NCI-H128 (cell line): Measurements from ENCODE around the gene ACBD5.
"Not testable (repeated sequence)": the region's sequence is repeated elsewhere in the genome, so short reads cannot be mapped to it uniquely, and the experiment has no call there.

Experiments used
- DNase-seq: peaks from one replicate; lab custom pipeline; 2025; ENCODE audit not compliant: unreplicated experiment; lab: John Stamatoyannopoulos, UW

The ACBD5 gene

DNA sequence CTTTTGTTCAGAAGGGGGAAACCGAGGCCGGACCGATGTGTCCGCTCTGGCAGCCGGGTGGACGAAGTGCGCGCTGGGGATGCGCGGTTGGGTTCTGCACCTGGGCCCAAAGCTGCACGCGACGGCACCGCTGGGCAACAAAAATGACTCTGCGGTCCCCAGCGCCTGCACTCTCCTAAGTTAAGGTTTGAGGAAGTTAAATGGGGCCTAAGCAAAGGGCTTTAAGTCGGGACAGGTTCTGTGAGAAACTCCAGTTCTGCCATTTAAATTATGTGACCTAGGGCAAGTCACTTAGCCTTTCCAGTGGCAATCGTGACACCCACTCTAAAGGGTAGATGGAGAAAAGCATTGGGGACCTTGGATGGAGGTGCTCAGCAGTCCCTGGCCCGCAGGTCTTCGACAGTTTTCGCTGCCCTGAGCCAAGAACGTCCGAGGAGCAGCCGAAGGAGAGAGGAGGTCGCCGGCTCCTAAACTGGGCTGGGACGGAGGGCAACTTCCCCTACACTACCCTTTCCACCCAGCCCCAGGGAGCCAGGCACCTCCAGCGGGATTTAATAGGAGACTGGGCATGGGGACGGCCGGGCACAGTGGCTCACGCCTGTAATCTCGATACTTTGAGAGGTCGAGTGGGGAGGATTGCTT, 534 bp upstream of the ACBD5 start:
- DNase-seq = no peak

DNA sequence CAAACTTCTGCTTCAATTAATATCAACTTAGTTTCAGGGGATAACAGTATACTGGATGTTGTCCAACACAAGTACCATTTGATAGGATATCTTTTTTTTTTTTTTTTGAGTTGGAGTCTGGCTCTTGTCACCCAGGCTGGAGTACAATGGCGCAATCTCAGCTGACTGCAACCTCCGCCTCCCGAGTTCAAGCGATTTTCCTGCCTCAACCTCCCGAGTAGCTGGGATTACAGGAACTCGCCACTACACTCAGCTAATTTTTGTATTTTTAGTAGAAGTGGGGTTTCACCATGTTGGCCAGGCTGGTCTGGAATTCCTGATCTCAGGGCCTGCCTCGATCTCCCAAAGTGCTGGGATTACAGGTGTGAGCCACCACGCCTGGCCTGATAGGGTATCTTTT, 3.1 kb downstream of the ACBD5 start:
- not testable (repeated sequence) for DNase-seq

DNA sequence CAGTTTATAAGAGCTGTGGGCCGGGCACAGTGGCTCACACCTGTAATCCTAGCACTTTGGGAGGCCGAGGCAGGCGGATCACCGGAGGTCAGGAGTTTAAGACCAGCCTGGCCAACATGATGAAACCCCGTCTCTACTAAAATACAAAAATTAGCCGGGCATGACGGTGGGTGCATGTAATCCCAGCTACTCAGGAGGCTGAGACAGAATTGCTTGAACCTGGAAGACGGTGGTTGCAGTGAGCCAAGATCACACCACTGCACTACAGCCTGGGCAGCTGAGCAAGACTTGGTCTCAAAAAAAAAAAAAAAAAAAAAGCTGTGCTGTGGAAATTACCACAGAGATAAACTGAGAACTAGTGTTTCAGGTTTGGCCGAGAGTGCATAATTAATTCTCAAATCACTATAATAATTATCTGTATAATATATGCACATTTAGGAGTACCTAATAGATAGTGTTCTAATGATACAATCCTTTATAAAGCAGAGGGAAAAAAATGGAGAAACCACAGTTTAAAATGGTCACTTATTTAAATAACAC, 3.9 kb downstream of the ACBD5 start:
- DNase-seq = not testable (repeated sequence)

DNA sequence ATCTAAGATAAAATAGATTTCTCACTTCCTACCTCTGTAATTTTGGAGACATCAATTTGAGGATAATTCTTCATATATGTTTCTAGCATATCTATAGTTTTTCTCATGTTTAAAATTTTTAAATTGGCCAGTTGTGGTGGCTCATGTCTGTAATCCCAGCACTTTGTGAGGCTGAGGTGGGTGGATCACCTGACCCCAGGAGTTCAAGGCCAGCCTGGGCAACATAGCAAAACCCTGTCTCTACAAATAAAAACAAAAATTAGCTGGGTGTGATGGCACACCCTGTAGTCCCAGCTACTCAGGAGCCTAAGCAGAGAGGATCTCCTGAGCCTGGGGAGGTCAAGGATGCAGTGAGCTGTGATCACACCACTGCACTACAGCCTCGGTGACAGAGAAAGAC, 4.9 kb downstream of the ACBD5 start:
- DNase-seq = no peak

DNA sequence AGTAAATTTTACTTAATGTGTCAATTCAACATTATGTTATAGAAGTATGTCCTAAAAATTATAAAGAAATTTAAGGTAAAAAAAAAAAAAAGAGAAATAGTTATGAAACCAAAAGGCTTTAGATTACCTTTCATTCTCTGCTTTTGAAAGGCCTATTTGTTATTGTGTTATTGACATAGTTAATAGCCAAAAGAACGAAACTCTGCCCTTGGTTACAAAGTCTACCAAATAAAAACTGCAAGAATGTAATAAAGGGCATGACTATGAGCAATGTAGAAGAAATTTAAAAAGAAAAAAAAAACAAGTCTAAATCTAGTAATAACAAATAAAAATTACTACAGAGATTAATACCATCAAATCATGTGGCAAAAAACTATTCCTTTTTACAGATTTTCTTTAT, 10.6 kb downstream of the ACBD5 start:
- no peak for DNase-seq

DNA sequence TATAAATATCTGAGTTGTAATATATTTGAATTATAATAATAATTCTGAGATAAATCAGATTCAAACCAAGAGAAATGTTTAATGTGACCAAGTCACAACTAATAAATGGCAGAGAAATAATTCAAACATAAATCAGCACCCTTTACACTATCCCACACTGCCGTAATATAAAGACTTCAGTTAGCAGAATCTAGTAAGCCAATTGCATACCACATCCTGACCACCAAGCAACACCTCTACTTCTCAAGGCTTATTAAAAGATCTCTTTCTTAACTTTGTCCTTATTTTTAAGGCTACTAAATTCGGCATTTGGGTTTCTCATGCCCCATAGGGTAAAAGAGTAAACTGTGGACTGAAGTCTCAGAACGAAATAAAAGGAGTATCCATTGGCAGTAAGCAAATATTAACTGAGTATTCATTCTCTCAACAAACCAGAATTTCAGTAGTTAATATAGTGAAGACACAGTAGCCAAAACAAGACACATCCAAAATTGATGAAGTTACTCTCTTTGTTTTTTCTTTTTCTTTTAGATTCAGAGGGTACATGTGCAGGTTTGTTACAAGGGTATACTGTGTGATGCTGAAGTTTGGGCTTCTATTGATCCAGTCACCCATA, 14.8 kb downstream of the ACBD5 start:
- no peak for DNase-seq

DNA sequence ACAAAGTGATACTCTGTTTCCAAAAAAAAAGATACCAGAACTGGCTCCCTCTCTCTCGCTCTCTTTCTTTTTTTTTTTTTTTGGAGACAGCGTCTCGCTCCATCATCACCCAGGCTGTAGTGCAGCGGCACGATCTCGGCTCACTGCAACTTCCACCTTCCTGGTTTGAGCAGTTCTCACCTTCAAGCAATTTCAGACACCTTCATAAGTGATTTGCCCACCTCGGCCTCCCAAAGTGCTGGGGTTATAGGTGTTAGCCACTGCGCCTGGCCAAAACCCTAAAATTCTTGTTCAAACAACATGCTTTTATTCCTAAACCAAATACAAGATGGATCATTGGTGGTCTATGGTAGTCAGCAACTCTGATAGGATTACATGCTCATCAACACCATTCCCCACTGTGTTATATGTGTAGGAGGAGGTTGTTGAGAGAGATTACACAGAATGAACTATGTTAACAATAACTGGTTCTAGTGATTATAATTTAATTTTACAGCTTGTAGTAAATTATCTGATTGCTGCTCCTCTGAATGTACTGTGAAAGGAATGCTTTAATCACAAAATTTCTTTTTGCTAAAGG, 15.5 kb downstream of the ACBD5 start:
- no peak for DNase-seq

DNA sequence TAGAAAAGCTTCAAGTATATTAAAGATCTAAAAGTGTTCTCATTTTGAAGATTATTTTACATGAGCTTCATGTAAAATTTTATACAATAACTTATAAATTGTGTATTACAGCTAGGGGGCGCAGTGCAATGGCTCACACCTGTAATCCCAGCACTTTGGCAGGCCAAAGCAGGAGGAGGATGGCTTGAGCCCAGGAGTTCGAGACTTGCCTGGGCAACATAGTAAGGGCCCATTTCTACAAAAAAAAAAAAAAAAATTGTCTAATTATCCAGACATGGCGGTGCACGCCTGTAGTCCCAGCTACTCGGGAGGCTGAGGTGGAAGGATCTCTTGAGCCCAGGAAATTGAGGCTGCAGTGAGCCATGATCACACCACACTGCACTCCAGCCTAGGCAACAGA, 16.6 kb downstream of the ACBD5 start:
- peak; percentile 1 for DNase-seq

DNA sequence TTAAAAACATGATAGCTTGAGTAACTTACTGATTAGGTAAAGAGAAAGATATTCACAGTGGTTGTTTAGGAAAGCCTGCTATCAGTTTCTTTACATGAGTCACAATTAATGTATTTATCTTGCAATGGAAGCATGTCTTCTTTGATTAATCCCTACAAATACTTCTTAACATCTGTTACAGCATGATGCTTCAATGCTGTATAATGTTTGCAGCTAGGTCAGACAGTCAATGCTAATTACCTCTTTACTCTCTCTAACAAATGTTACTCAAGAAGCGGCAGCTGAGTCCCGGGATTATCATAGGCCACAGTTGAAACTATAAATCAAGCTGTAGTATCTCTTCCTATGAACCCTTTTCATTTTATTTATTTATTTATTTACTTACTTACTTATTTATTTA, 33.2 kb downstream of the ACBD5 start:
- no peak for DNase-seq

DNA sequence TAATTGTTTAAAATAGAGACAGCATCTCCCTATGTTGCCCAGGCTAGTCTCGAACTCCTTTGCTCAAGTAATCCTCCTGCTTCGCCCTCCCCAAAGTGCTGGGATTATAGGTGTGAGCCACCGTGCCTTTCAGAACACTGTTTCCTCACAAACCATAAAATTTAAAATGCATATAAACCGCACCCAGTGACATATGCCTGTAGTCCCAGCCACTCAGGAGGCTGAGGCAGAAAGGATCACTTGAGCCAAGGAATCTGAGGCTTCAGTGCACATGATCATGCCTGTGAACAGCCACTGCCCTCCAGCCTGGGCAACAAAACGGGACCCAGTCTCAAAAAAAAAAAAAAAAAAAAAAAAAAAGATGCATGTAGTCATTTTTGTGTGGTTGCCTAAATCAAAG, 36.8 kb downstream of the ACBD5 start:
- no peak for DNase-seq

DNA sequence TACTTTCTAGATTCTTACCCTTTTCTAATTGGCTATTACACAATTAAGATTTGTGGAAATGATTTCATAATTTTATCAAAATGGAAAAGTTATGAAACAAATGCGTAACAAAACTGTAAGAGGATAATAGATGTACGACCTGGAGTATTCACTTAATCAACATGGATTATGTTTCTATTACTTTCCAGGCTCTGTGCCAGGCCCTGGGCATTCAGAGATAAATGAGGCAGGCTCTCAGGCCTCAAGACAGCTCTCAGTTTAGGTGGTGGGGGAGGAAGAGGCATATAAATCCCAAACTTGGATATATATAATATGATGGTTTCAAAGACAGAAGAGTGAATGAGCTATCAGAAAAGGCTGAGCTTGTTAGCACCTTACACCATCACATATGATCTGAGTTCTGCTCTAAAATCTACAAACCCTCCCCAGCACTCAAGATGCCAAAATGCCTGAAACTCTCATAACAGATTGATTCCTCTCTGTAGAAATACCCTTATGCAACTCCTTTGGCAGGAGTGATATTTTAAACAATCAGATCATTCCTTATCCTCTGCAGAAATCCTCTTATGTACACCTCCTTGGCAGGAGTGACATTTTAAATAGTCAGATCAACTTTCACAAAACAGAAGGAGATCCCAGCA, 42.5 kb downstream of the ACBD5 start:
- no peak for DNase-seq

DNA sequence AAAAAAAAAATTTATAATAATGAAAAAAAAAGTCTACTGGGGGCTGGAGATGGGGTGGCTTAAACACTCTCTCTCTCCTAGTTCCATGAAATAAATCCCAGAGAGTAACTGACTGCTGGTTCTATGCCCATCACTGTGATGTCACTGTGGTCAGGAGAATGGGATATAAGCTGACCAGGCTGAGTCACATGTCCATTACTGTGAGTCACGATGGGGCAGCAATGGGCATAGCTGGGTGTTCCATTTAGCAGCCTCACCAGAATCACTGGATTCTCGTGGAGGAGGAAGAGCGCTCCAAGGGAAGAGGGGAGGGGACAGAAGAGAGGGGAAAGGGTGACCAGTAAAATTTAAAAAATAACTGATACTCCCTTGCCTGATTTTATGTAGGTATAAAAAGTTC, 48.3 kb downstream of the ACBD5 start:
- no peak for DNase-seq

DNA sequence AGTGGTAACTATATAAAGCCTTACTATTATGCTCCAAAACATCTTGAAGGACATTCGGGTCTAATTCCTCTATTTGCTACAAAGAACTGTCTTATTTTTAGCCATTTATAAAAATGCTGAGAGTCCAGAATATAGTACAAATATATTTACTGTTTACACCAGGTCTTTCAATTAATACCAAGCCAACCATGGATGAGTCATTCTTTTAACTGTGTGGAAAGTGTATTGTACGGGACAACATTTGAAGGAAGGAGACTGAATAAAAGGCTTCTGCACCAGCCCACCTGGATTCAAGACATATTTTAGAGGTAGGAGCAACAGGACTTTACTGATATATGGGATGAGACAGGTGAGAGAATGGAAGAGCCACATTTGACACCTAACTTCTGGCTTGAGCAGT, 50.1 kb downstream of the ACBD5 start:
- no peak for DNase-seq

DNA sequence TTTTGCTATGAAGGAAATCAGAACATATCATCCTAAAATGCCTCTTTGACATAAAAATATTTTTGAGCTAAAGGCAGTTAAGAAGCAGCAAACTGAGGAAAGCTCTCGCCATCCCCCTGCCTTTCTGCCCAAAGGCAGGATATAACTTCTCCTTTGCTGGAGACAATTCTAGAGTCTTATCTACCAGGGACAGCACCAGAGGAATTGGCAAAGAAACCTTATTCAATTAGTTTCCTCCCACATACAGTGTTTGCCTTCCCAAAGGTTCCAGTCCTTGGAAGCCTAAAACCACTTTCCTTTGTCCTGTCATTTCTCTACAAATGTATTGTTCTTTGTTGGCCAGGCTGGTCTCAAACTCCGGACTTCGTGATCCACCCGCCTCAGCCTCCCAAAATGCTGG, 51.7 kb downstream of the ACBD5 start:
- no peak for DNase-seq

DNA sequence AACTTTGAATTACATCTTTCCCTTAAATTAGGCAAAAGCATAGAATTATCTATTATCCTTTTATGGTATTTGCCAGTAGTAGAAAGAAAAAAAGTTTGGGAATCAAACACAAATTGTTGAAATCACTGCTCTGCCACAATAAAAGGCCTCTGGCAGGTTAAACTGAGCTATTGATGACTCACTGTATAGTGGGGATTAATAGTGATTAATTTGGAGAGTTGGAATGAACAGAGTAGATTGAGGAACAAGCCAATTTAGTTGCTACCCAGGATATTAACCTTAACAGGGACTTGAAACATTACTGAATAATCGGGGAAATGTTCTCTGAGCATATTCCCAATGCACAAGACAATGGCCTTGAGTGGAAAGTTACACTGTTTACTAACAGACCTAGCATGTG, 52.3 kb downstream of the ACBD5 start:
- no peak for DNase-seq

DNA sequence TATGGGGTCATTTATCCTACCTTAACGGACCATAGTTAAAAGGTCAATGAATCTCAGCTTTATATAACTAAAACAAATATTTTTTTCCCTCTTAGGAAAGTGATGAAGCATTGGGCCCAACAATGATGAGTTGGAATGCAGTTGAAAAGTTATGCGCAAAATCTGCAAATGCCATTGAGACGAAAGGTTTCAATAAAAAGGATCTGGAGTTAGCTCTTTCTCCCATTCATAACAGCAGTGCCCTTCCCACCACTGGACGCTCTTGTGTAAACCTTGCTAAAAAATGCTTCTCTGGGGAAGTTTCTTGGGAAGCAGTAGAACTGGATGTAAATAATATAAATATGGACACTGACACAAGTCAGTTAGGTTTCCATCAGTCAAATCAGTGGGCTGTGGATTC, 70.7 kb downstream of the ACBD5 start:
- no peak for DNase-seq

DNA sequence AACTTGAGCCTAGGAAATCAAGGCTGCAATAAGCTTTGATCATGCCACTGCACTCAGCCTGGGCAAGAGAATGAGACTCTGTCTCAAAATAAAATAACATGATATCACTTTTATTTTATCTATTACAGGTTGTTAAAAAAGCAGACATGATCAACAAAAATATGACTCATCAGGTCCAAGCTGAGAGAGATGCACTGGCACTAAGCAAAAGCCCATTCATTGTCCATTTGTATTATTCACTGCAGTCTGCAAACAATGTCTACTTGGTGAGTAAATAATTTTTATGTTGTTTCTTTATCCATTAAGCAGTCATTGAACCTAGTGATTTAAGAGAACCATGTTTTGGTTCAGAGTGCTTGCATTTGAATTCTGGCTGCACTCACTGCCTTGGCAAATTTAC, 82.2 kb downstream of the ACBD5 start:
- no peak for DNase-seq

DNA sequence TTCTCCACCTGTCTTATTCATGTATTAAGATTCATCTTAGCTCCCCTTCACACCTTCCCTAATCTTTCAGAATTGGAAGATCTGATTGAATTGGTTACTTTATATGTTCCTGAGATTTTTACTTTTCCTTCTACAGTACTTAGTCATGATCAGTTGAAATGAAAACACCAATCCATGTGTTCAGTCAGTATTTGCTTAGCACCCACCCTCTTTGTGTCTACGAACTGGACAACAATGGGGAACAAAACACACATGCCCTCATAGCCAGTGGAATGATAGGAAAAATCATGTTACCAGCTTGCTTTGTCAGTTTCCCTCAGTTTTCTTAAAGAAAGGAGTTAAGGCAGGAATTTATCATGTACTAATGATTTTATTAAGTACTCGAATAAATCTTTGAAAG, 83.4 kb downstream of the ACBD5 start:
- DNase-seq = no peak

DNA sequence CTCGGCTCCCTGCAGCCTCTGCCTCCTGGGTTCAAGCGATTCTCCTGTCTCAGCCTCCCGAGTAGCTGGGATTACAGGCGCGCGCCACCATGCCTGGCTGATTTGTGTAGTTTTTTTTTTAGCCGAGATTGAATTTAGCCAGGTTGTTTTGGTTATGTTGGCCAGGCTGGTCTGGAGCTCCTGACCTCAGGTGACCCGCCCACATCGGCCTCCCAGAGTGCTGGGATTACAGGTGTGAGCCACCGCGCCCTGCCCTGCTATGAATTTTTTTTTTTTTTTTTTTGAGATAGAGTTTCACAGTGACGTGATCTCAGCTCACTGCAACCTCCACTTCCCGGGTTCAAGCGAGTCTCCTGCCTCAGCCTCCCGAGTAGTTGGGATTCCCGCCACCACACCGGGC, 84.0 kb downstream of the ACBD5 start:
- DNase-seq = not testable (repeated sequence)

DNA sequence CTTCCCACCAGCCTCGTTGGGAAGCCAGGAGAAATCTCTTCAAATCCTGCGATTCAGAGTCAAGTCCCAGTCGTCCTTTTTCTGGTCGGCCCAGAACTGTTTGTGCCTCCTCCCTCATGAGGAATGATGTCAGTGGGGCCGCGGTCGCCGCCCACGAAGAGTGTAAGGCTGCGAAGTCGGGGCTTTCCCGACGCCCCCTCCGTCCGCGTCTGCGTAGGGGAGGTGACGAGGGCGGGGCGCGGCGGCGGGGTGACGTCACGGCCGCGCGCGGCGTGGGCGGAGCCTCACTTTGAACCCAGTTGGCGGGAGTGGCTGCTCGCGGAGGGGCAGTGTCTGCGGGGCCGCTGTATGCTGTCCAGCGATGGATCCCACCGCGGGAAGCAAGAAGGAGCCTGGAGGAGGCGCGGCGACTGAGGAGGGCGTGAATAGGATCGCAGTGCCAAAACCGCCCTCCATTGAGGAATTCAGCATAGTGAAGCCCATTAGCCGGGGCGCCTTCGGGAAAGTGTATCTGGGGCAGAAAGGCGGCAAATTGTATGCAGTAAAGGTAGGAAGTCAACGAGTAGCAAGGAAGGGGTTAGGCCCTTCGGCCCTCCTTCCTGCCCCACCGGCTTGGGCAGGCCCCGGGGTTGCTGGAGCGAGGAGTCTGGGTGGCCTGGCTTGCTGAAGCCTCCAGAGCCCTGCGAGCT, 85.4 kb downstream of the ACBD5 start, which contains the start of gene MASTL:
Gene MASTL (plus strand): TSS at position 287 of the 689 bp plus-strand sequence. CDS start 75 bp downstream, at position 362.
- peak; percentile 38 for DNase-seq

DNA sequence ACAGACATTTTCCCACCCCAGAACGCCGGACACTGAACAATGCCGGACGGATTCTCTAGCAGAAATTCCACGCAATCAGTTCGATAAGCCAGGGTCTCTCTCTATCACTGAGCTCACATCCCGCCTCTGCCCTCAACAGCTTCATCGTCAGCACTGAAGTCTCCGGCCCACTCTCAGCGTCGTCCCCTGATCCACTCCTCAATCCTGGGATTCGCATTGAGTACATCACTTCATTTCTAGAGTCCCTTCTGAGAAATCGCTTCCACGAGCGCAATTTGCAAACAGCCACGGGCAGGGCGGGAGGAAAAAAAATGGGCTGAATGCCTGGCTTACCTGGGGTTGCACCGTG, 86.8 kb downstream of the ACBD5 start:
- no peak for DNase-seq
